NCI-H187 (cell line): ENCODE results near the gene CNOT9.

ENCODE experiments used
- DNase-seq, 2 experiments: peaks; one replicate each; lab custom pipeline; 2025; lab: John Stamatoyannopoulos, UW

The CNOT9 gene

DNA sequence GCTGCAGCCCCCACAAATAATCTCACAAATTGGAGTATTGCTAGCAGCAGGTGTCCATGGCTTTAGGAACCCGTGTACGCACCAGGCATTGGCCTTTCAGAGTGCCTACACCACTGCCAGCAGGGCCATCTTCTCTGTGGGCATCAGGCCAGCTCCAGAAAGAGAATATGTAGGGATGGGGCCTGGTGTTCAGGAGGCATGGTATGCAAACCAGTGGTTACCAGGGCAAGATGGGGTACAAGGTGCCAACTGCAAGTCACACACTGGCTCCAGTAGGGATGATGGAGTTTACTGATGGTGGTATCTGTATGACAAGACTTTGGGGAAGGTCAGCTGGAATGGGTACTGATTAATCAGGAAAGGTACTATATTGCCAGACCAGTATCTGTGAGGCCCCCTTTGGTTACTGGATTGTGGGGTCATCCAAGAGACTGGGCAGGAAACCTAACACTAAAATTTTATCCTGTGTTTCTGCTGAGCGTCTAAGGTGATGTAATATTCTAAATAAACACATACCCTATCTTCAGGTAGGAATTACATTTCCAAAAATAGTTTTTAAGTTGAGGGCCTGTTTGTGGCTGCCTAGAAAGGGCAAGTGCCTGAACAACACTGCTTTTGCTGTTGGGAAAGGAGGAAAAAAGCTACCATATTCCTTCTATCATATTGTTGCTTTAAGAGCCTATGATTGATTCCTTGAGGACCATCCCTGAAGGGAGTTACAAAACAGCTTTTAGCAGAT is 9.0 kb downstream of the CNOT9 start:
- no peak for DNase-seq

DNA sequence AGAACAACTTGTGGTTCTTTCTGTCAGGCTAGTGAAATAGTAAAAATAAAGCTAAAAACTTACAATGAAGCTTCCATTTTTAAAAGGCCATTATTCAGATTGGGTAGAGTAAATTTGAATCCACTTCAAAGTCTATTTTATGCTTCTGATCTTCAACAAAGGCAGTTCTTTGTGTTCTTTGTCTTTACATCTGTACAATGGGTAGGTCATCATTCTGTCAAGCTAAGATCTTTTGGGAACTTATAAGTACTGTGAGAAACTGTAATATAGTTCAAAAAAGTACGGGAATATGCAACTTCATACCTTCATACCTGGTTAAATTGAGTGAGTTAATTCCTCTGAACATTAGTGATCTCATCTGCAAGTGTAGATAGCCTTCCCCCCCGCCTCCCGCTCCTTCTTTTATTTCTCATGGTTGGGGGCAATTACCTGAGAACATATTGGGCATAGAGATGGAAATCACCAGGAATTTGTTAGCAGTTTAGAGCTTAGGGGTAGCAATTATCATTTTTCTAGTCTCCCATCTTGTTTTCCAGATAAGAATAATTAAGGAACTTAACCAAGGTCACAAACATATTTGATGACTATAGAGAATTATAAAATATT is 9.7 kb downstream of the CNOT9 start:
- DNase-seq: no peak

DNA sequence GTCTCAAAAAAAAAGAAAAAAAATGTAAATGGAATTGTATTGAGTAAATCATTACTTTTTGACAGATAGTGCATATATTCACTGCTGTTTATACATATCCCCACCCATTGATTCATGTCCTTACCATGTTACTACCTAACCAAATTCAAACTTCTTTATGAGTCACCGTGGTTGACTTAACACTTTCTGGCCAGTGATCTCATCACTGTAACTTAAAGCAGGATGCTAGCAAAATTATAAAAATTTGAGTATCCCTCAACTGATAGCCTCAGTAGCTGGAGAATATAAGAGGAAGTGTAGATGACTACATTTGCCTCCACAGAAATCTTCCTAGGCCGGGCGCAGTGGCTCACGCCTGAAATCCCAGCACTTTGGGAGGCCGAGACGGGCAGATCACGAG is 13.4 kb downstream of the CNOT9 start:
- no peak for DNase-seq

GRCh38 chr2:218583983-218584850 is 15.6 kb downstream of the CNOT9 start:
- no peak for DNase-seq

DNA sequence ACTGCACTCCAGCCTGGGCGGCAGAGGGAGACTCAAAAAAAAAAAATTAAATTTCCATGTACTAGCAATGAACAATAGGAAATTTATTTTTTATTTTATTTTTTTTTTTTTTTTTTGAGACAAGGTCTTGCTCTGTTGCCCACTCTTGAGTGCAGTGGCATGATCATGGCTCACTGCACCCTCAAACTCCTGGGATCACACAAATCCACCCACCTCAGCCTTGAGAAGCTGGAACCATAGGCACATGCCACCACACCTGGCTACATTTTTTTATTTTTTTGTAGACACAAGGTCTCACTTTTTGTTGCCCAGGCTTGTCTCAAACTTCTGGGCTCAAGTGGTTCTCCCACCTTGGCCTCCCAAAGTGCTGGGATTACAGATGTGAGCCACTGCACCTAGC is 16.9 kb downstream of the CNOT9 start:
- DNase-seq: no peak

DNA sequence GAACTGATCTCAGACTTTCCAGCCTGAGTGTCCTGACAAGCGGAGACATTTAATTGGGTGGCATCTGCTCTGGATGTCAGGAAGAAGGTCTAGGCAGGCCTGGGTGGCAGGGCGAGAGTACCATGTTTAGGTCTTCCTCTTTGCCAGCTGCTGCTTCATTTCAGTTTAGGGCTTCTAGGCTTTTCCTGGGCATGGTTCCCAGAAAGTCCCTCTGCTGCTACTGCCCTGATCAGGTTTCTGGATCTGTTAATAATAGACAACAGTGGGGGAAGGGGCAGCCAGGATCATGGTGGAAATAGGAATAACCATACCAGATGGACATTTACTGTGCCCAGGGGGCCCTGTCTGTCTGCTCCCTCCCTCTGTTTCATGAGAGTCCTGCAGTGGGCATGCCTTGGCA is 36.8 kb downstream of the CNOT9 start:
- no peak for DNase-seq

DNA sequence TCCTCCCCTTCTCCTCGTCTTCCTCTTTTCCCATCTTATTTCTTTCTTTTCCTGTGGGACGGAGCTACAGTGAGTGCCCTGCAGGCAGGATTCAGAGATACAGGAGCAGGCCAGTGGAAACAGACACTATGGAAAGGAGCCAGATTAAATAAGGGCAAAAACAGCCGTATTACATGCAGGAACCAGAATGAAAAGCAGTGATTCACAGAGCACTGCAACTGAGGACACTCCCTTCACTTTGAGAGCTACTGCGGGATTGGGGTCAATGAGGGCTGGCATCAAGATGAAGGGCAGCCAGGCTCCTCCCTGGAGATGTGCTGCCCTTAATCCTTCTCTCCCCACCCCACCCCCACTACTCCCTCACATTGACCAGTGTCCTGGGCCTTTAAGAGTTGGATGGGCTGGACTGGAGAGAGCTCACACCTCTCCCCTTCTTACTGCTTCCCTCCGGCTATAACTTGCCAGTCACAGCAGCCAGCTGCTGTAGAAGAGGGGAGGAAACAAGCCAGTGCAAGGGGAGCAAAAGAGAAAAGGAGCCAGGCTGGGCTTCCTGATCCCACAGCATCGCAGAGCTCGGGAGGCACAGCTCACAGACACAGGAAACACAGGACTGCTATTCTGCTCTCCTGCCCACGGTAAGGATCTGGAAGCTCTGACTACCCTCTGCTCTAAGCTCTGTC is 38.9 kb downstream of the CNOT9 start, which contains the start of gene PLCD4:
TSS of gene PLCD4 (plus strand) at position 464 of the 680 bp plus-strand sequence. CDS start 7,841 bp downstream, outside the sequence.
- DNase-seq: no peak

DNA sequence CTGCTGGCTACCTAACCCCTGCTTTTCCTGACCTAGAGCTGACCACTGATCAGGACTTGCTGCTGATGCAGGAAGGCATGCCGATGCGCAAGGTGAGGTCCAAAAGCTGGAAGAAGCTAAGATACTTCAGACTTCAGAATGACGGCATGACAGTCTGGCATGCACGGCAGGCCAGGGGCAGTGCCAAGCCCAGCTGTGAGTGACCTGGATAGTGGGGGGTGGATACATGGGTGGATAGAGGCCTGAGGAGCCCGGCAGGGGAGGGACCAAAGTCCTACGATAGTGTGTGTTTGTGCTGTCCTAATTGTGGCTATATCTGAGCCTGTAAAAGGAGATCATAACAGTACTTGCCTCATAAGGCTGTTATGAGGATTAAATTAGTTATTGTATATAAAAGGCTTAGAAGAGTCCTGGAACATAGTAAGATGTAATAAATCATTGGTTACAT is 47.3 kb downstream of the CNOT9 start:
- no peak for DNase-seq

- no peak for DNase-seq
Measured at GRCh38 chr2:218618102-218618860, 49.6 kb downstream of the CNOT9 start.

GRCh38 chr2:218621007-218621406 is 52.4 kb downstream of the CNOT9 start:
- DNase-seq: no peak

DNA sequence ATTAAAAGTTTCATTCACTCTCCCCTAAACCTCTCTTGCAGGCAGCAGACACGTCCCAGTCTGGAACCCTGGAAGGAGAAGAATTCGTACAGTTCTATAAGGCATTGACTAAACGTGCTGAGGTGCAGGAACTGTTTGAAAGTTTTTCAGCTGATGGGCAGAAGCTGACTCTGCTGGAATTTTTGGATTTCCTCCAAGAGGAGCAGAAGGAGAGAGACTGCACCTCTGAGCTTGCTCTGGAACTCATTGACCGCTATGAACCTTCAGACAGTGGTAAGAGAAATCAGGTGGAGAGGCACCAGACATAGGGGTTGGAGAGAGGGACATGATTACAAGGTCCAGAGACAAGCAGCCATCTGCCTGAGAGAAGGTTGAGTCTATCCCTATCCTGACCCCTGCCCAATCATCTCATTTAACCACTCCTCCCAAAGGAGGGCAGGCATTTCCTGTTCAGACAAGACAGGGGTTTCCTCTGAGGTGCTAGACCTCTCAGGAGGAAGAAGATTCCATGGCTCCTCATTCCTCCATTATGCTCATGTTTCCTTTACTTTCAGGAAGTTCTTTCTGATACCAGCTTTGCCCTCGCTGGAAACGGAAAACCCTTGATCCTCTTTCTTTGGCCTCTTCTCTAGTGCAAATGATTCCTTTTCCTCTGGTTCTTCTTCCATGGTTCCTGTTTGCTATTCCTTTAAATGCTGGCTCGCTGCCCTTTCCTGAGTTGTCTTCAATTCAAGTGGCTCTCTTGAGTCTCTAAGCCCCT is 54.1 kb downstream of the CNOT9 start:
- DNase-seq: no peak

- no peak for DNase-seq
Measured at GRCh38 chr2:218623366-218623705, 54.7 kb downstream of the CNOT9 start.

DNA sequence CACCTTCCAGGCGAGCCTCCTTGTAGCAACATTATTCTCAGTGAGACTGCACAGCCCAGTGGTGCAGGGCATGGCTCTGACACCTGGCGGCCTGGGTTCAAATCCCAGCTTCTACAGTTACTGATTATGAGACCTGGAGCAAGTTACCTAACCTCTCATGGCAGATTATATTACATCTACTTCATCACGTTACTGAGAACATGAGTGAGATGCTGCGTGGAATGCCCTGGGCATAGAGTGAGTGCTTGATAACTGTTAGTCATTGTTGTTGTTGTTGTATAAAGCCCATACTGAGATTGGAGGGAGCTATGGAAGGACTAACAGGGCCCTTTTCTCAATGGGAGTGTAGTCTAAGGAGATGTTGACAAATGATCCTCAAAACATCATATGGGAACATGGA is 57.7 kb downstream of the CNOT9 start:
- no peak for DNase-seq

GRCh38 chr2:218627939-218628338 is 59.3 kb downstream of the CNOT9 start:
- DNase-seq: no peak

GRCh38 chr2:218631837-218632236 is 63.2 kb downstream of the CNOT9 start:
- no peak for DNase-seq

DNA sequence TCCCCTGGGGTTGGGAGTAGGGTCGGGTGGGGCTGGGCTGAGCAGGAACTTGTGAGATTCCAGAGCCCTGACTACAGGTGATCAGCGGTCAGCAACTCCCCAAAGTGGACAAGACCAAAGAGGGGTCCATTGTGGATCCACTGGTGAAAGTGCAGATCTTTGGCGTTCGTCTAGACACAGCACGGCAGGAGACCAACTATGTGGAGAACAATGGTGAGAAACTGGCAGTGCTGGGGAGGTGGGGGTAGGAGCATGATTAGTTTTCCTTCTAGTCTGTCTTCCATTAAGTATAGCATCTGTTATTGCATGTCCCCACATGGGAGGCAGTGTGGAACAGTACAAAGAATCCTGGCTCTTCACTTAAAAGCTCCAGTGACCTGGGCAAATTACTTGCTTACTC is 67.1 kb downstream of the CNOT9 start:
- DNase-seq: no peak

DNA sequence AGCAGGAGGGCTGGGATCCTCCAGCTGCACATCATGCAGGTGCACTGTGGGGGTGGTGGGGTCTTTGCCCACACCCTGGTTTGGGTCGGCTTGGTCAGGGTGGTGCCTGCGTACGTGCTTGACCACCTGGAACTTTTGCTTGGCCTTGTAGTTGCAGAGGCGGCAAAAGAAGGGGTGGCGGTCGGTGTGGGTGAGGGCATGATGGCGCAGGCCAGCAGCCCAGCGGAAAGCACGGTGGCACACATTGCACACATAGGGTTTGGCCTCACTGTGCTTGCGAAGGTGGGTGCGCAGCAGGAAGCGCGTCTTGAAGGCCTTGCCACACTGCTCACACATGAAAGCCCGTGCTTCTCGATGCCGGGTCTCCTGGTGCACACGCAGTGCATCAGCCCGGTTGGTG is 69.7 kb downstream of the CNOT9 start:
- DNase-seq: no peak

- no peak for DNase-seq
Measured at GRCh38 chr2:218642121-218642656, 73.5 kb downstream of the CNOT9 start.

DNA sequence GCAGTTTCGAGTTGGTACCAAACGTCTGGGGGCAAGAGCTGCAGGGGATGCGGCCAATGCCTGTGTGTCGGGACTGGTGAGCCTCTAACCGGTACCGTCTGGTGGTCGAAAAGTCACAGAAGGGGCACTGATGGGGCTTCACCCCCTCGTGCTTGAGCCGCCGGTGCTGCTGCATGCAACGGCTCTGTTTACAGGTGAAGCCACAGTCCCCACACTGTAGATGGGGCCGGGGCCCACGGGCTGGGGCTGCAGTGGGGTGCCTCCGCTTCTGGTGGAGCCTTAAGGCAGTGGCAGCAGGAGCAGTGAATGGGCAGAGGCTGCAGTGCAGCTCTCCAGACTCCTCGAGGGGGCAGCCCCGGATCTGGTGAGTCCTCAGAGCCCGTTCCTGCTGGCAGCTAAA is 74.1 kb downstream of the CNOT9 start:
- no peak for DNase-seq

DNA sequence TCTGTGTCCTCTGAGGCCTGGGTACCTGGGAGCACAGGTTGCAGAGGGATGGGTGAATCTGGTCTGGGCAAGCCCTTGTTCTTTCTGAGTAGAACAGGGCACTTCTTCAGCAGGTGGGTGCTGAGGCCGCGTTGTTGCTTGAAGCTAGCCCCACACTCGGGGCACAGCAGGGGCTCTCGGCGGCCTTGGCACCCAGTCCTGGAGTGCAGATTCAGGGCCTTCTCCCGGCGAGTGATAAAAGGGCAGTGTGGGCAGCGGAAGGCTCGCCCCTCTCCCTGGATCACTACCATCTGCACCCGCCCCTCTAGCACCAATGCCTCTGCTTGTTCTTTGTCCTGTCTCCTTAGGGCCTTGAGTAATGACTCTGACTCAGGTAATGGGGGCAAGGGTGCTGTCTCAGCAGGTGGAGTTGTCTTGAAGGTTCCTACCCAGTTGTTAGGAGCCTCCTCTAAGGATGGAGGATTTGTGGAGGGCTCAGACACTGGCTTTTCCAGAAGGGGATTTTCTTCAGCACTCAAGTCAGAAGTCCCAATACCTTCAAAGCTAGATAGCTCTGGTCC is 75.2 kb downstream of the CNOT9 start:
- DNase-seq: no peak
